Islet precursor cell (in vitro differentiated cells): ENCODE results near the gene DNPEP.
"Not testable (repeated sequence)": the region's sequence is repeated elsewhere in the genome, so short reads cannot be mapped to it uniquely, and the experiment has no call there.

Experiments
- DNase-seq: peaks from one replicate; pipeline ENCODE4 v3.0.0-alpha.2; 2018

Gene DNPEP

DNA sequence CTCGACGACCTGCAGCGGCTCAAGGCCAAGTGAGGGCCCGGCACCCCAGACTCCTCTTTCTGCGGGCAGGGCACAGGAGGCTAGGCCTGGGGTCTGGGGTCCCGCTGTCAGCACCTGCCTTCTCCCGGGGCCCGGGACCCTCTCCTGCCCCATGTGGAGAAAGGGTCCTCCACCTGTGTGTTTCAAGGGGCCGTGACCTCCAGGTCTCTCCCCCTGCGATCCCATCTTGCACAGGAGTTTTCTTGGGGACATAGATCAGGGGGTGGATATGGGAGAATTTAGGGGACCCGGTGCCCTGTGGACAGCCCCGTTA is 31.3 kb upstream of the DNPEP start:
- DNase-seq = no peak

DNA sequence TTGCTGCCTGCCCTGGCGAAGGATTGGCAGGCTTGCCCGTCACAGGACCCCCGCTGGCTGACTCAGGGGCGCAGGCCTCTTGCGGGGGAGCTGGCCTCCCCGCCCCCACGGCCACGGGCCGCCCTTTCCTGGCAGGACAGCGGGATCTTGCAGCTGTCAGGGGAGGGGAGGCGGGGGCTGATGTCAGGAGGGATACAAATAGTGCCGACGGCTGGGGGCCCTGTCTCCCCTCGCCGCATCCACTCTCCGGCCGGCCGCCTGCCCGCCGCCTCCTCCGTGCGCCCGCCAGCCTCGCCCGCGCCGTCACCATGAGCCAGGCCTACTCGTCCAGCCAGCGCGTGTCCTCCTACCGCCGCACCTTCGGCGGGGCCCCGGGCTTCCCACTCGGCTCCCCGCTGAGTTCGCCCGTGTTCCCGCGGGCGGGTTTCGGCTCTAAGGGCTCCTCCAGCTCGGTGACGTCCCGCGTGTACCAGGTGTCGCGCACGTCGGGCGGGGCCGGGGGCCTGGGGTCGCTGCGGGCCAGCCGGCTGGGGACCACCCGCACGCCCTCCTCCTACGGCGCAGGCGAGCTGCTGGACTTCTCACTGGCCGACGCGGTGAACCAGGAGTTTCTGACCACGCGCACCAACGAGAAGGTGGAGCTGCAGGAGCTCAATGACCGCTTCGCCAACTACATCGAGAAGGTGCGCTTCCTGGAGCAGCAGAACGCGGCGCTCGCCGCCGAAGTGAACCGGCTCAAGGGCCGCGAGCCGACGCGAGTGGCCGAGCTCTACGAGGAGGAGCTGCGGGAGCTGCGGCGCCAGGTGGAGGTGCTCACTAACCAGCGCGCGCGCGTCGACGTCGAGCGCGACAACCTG is 30.7 kb upstream of the DNPEP start, which contains the start of gene DES:
Gene DES (plus strand): TSS at position 223 of the 857 bp plus-strand sequence. CDS start 86 bp downstream, at position 309.
- peak; percentile 56 for DNase-seq

DNA sequence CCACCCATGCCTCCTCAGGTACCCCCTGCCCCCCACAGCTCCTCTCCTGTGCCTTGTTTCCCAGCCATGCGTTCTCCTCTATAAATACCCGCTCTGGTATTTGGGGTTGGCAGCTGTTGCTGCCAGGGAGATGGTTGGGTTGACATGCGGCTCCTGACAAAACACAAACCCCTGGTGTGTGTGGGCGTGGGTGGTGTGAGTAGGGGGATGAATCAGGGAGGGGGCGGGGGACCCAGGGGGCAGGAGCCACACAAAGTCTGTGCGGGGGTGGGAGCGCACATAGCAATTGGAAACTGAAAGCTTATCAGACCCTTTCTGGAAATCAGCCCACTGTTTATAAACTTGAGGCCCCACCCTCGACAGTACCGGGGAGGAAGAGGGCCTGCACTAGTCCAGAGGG is 29.7 kb upstream of the DNPEP start:
- DNase-seq = no peak

- no peak for DNase-seq
Observed at GRCh38 chr2:219416938-219417337, 29.2 kb upstream of the DNPEP start.

GRCh38 chr2:219416235-219416602 is 28.5 kb upstream of the DNPEP start:
- no peak for DNase-seq

GRCh38 chr2:219415580-219416234 is 28.0 kb upstream of the DNPEP start:
- DNase-seq = no peak

- no peak for DNase-seq
Observed at GRCh38 chr2:219414857-219415256, 27.1 kb upstream of the DNPEP start.

GRCh38 chr2:219410390-219410789 is 22.7 kb upstream of the DNPEP start:
- no peak for DNase-seq

GRCh38 chr2:219409619-219410018 is 21.9 kb upstream of the DNPEP start:
- no peak for DNase-seq

DNA sequence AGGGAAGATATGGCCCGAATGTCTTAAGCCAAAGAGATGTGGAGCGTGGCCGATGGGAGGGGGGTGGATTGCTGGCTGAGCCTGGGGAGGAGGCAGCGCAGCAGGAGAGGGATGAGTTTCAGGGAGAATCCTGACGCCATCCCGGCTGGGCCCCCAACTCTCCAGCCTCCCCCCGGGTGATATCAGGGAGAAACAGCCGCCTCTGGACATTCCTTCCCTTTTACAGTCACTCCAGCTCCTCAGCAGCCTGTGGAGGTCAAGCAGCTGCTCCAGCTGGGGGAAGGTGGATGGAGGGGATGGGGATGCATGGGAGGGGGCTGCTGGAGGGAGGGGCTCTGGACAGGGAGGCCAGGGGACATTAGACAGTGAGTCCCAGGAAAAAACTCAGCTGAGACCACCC is 20.9 kb upstream of the DNPEP start:
- DNase-seq = no peak

DNA sequence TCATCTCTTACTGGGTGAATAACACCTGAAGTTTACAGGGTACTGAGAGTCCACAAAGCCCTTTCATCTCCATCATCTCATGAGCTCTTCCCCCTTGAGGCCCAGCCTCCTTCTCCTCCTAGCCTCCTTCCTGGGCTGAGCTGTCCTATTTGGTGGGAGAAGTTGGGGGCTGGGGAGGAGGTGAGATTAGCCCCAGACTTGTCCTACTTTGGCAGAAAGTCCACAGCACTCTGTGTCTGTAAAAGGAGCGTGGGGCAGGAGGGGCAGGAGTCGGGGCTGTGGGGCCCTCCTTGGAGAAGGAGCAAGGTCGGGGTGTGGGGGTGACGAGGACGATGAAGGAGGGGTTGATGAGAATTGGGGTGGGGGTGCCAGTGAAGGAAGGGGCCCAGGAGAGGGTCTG is 20.5 kb upstream of the DNPEP start:
- DNase-seq = no peak

DNA sequence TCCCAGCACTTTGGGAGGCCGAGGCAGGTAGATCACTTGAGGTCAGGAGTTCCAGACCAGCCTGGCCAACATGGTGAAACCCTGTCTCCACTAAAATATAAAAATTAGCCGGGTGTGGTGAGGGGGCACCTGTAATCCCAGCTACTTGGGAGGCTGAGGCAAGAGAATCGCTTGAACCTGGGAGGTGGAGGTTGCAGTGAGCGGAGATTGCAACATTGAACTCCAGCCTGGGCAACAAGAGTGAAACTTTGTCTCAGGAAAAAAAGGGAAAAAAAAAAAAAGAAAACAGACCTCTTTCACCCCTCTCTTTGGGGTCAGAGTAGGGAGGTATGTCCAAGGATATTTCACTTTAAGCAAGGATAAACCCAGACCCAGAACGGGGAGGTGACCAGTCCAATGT is 19.6 kb upstream of the DNPEP start:
- not testable (repeated sequence) for DNase-seq

GRCh38 chr2:219406861-219407230 is 19.1 kb upstream of the DNPEP start:
- DNase-seq = peak; percentile 77

DNA sequence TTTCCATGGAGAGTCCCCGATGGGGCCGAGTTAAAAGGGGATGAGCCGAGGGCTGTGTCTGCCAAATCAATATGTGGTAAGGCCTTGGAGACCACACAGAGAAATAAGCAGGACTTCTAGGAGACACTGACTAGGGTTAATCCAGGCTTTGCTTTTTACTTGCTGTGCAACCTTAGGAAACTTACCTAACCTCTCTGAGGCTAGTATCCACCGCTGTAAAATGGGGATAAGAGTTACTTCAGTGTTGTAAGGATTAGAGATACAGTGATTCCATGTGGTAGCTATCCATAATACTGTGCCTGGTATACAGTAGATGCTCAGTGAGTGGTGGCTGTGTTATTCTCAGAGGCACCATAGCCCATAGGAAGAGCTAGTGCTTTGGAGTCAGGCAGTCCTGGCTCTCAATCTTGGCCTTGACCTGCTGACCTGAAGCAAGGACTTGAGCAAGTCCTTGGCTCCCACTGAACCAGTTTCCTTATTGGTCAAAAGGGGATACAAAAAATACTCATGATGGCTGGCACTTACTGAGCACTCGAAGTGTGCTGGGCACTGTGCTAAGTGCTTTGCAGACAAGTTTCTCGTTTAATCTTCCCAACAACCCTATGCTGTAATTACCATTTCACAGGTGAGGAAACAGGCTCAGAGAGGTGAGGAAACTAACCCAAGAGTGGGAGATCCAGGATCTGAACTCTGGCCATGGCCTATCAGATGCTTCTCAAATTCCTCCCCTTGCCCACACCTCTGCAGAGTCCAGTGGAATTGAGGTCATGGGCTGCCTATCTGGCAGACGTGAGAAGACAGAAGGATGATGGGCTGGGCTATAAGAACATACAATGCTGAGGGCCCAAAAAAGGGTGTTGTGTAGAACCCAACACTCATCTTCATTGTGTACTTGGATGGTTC is 18.5 kb upstream of the DNPEP start:
- no peak for DNase-seq

DNA sequence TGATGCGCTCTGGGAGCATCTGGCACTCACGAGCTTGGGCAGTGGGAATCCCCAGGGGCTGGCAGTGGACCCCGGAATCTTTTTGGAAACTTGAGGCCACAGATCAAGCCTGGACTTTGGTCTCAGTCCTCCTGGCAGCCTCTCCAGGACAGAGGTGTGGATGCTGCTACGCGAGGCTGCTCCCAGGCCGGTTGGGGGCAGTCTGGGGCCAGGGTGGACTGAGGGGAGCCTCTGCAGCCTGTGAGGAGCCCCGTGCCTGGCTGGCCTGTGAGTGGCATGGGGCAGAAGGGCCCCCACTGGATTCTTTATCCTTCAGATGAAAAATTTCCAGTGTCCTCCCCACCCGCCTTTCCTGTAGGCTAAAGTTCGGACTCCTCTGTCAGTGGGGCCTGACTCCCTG is 17.7 kb upstream of the DNPEP start:
- peak; percentile 72 for DNase-seq

GRCh38 chr2:219404954-219405353 is 17.2 kb upstream of the DNPEP start:
- peak; percentile 70 for DNase-seq

- DNase-seq = no peak
Observed at GRCh38 chr2:219404291-219404910, 16.7 kb upstream of the DNPEP start.

DNA sequence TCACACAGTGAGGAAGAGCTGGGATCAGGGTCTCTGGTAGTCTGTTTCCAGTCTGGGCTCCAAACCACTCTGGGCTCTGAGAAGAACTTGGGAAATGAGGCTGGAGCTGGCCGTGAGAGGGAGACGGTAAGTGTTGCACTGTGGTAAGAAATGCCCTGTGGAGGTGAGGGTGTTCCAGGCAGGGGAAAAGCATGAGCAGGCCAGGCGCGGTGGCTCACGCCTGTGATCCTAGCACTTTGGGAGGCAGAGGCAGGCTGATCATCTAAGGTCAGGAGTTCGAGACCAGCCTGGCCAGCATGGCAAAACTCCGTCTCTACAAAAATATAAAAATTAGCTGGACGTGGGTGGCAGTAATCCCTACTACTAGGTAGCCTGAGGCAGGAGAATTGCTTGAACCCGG is 16.1 kb upstream of the DNPEP start:
- no peak for DNase-seq

GRCh38 chr2:219402665-219403515 is 15.2 kb upstream of the DNPEP start:
- peak; percentile 88 for DNase-seq

GRCh38 chr2:219401606-219402005 is 13.9 kb upstream of the DNPEP start:
- DNase-seq = no peak

DNA sequence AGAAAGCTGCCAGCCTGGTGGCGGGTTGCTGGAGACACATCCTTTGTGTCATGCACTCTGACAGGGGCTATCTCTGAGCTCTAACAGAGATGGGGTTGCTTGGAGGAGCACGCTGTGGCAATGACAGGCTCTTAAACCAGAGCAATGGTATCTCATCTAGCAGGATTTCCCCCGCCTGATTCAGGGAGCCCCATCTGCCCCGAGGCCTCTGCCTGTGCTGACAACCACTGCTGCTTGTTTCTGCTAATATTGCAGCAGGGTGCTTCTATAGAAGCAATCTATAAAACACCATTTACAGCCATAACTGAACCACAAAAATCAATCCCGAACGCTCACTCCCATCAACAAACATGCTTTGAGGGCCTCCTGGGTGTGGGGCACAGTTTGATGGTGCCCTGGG is 12.8 kb upstream of the DNPEP start:
- DNase-seq = no peak
